T-cell (primary cell): ENCODE results near the gene SPAG17. TPM values are rescaled to one million over a fixed set of nuclear protein-coding genes. Genes with fewer than 3 reads are reported as not detected.

Experiments used
- ATAC-seq, 4 experiments: fragments of 200-7000 bp in 3 of 4; fragments of 150-1000 bp in 1 of 4; cut with Tn5 transposase; replicated peaks in 1 of 4; 1 replicate in 3 of 4; 2 replicates in 1 of 4; pipeline ENCODE4 v1.10.0; 2021; ENCODE audit warnings: moderate library complexity in 3 of 4, mild to moderate bottlenecking in 2 of 4, moderate number of reproducible peaks in 1 of 4
- CTCF ChIA-PET, 2 donors: fragments of 300-600 bp; sonication (Branson Sonifier 250); formaldehyde crosslinking; loops; one replicate each; lab custom pipeline; 2022; ENCODE audit warnings: antibody characterized with exemption in 2 of 2; lab: Charles Lee
- POLR2A ChIA-PET, 2 donors: fragments of 300-600 bp; sonication (Branson Sonifier 250); formaldehyde crosslinking; loops; one replicate each; lab custom pipeline; 2022; ENCODE audit warnings: antibody characterized with exemption in 2 of 2; lab: Charles Lee
- DNase-seq, 35 experiments: peaks; one replicate each; pipeline versions ENCODE4 v3.0.0 to v3.0.0-alpha.2; 2013 to 2023
- H3K27ac ChIP-seq: one replicate; pipeline ENCODE4 v1.5.1; 2013; ENCODE audit warnings: low read length
- H3K27me3 ChIP-seq, 2 experiments: replicated peaks in 1 of 2; 1 replicate in 1 of 2; 2 replicates in 1 of 2; pipeline versions ENCODE4 v1.6.1 to v1.7.0; 2013; ENCODE audit warnings: low read length in 1 of 2, mixed read lengths in 1 of 2; ENCODE audit not compliant: control insufficient read depth in 2 of 2, insufficient read depth in 2 of 2; ENCODE audit errors: extremely low read depth in 1 of 2
- H3K36me3 ChIP-seq, 2 donors: 1 replicate in 1 of 2; 2 replicates in 1 of 2; pipeline versions ENCODE4 v1.6.1 to v1.7.0; 2013; ENCODE audit warnings: low read length in 1 of 2; ENCODE audit not compliant: control insufficient read depth in 2 of 2, insufficient read depth in 1 of 2; ENCODE audit errors: extremely low read depth in 1 of 2
- H3K4me1 ChIP-seq, 2 experiments: 1 replicate in 1 of 2; 2 replicates in 1 of 2; pipeline versions ENCODE4 v1.6.1 to v1.7.0; 2013; ENCODE audit warnings: low read length in 2 of 2, mixed read lengths in 1 of 2; ENCODE audit not compliant: insufficient read depth in 2 of 2, control insufficient read depth in 1 of 2; ENCODE audit errors: extremely low read depth in 1 of 2
- H3K4me3 ChIP-seq, 2 donors: 1 replicate in 1 of 2; 2 replicates in 1 of 2; pipeline versions ENCODE4 v1.5.1 to v1.7.0; 2013; ENCODE audit warnings: mild to moderate bottlenecking in 2 of 2, low read length in 1 of 2, moderate library complexity in 1 of 2; ENCODE audit not compliant: control insufficient read depth in 1 of 2; ENCODE audit errors: extremely low read depth in 1 of 2
- H3K9me3 ChIP-seq: 2 replicates; pipeline ENCODE4 v1.7.0; 2013
- H3K27ac Mint-ChIP-seq, 2 donors: one replicate each; pipeline ENCODE4 v1.8.0; 2020 to 2021; ENCODE audit warnings: mild to moderate bottlenecking in 2 of 2, mixed read lengths in 2 of 2
- H3K27me3 Mint-ChIP-seq, 2 donors: one replicate each; pipeline ENCODE4 v1.8.0; 2021 to 2022; ENCODE audit warnings: mixed read lengths in 2 of 2
- H3K36me3 Mint-ChIP-seq: one replicate; pipeline ENCODE4 v1.8.0; 2021; ENCODE audit warnings: mixed read lengths
- H3K4me1 Mint-ChIP-seq, 3 donors: one replicate each; pipeline ENCODE4 v1.8.0; 2020 to 2022; ENCODE audit warnings: mixed read lengths in 3 of 3, mild to moderate bottlenecking in 1 of 3
- H3K4me3 Mint-ChIP-seq, 3 donors: one replicate each; pipeline ENCODE4 v1.8.0; 2020 to 2022; ENCODE audit warnings: mild to moderate bottlenecking in 3 of 3, mixed read lengths in 3 of 3, moderate library complexity in 3 of 3
- H3K9me3 Mint-ChIP-seq, 3 donors: one replicate each; pipeline ENCODE4 v1.8.0; 2020 to 2022; ENCODE audit warnings: mixed read lengths in 3 of 3
- WGBS: methylation state at CpG from one replicate; pipeline ENCODE4 v1.1.5; 2013; ENCODE audit warnings: missing lambda C conversion rate; ENCODE audit not compliant: insufficient coverage; 5-methylcytosine and 5-hydroxymethylcytosine counted together
- total RNA-seq, 35 experiments: library from RNA in 6 of 35; stranded (reverse) in 6 of 35; fragments of 120-200 nt in 1 of 35; gene quantifications; one replicate each; pipeline versions ENCODE4 v1.2.1 to v1.2.4 and lab custom pipeline; 2013 to 2026

Gene SPAG17
- total RNA-seq, 5 donors from 2014 or later (not counting 1 experiment from before 2014, with no cell fraction given) = not detected

GRCh38 chr1:118113261-118113660 is 71.8 kb downstream of the SPAG17 start:
- no peaks in the 10 kb centered on the region for H3K9me3 ChIP-seq
- Mint-ChIP-seq H3K9me3 (no peaks in the 10 kb centered on the region), H3K27me3 (peaks cover 0 to 4% of the 10 kb centered on the region in 2 donors), H3K27ac (no peak overlapping the region), H3K36me3 (no peaks in the 10 kb centered on the region), H3K4me3 (no peak overlapping the region), H3K4me1 (no peaks in the 10 kb centered on the region)
- no CpG with 5 or more reads among the region's 1 CpG for WGBS
- no peaks in the 10 kb centered on the region for H3K27me3 ChIP-seq
- no peak for ATAC-seq
- no peaks in the 10 kb centered on the region for H3K36me3 ChIP-seq
- H3K4me1 ChIP-seq = no peaks in the 10 kb centered on the region
- H3K4me3 ChIP-seq = no peak overlapping the region
- no peak overlapping the region for H3K27ac ChIP-seq
- CTCF ChIA-PET = no interaction called here
- no peak for DNase-seq
- POLR2A ChIA-PET = no interaction called here

- no peaks in the 10 kb centered on the region for H3K9me3 ChIP-seq
- Mint-ChIP-seq H3K4me1 (no peaks in the 10 kb centered on the region), H3K27ac (no peak overlapping the region), H3K4me3 (no peak overlapping the region), H3K9me3 (no peaks in the 10 kb centered on the region), H3K27me3 (no peaks in the 10 kb centered on the region), H3K36me3 (no peaks in the 10 kb centered on the region)
- H3K36me3 ChIP-seq = no peaks in the 10 kb centered on the region
- H3K27ac ChIP-seq = no peak overlapping the region
- ChIA-PET CTCF (interaction anchor here (0.6 to 0.8 kb wide), 2 partner anchors 266 to 1503 kb away, joined by 3 read pairs; no protein-coding TSS in a partner anchor), POLR2A (no interaction called here)
- no peaks in the 10 kb centered on the region for H3K27me3 ChIP-seq
- DNase-seq (no peak), ATAC-seq (no peak)
- no peaks in the 10 kb centered on the region for H3K4me1 ChIP-seq
- no peak overlapping the region for H3K4me3 ChIP-seq
Observed at GRCh38 chr1:118110580-118110979, 74.4 kb downstream of the SPAG17 start.

- Mint-ChIP-seq H3K4me3 (no peak overlapping the region), H3K4me1 (no peaks in the 10 kb centered on the region), H3K27ac (no peak overlapping the region), H3K9me3 (no peaks in the 10 kb centered on the region), H3K36me3 (no peaks in the 10 kb centered on the region), H3K27me3 (no peaks in the 10 kb centered on the region)
- Histone ChIP-seq H3K27ac (no peak overlapping the region), H3K36me3 (no peaks in the 10 kb centered on the region), H3K4me1 (no peaks in the 10 kb centered on the region), H3K4me3 (no peak overlapping the region), H3K9me3 (no peaks in the 10 kb centered on the region), H3K27me3 (no peaks in the 10 kb centered on the region)
- ATAC-seq = no peak
- WGBS = 85% methylated on average over 3 of the region's 3 CpGs
- ChIA-PET CTCF (no interaction called here), POLR2A (no interaction called here)
- DNase-seq = no peak
Observed at GRCh38 chr1:118104951-118105350, 80.1 kb downstream of the SPAG17 start.

GRCh38 chr1:118102445-118102844 is 82.6 kb downstream of the SPAG17 start:
- no peaks in the 10 kb centered on the region for H3K36me3 Mint-ChIP-seq
- no peaks in the 10 kb centered on the region for H3K9me3 Mint-ChIP-seq
- H3K27me3 ChIP-seq = no peaks in the 10 kb centered on the region
- no peaks in the 10 kb centered on the region for H3K36me3 ChIP-seq
- no peaks in the 10 kb centered on the region for H3K4me1 Mint-ChIP-seq
- H3K4me1 ChIP-seq = no peaks in the 10 kb centered on the region
- H3K9me3 ChIP-seq = no peaks in the 10 kb centered on the region
- DNase-seq (no peak), ATAC-seq (no peak)
- no peak overlapping the region for H3K27ac Mint-ChIP-seq
- no peak overlapping the region for H3K27ac ChIP-seq
- ChIA-PET CTCF (no interaction called here), POLR2A (no interaction called here)
- no peak overlapping the region for H3K4me3 ChIP-seq
- no peak overlapping the region for H3K4me3 Mint-ChIP-seq
- H3K27me3 Mint-ChIP-seq = no peaks in the 10 kb centered on the region
- WGBS = no CpG with 5 or more reads among the region's 3 CpGs

GRCh38 chr1:118101999-118102398 is 83.0 kb downstream of the SPAG17 start:
- H3K36me3 Mint-ChIP-seq = no peaks in the 10 kb centered on the region
- H3K27ac Mint-ChIP-seq = no peak overlapping the region
- no peaks in the 10 kb centered on the region for H3K4me1 ChIP-seq
- H3K36me3 ChIP-seq = no peaks in the 10 kb centered on the region
- ChIA-PET CTCF (no interaction called here), POLR2A (no interaction called here)
- WGBS = no CpG with 5 or more reads among the region's 1 CpG
- H3K9me3 ChIP-seq = no peaks in the 10 kb centered on the region
- H3K4me3 ChIP-seq = no peak overlapping the region
- no peaks in the 10 kb centered on the region for H3K27me3 Mint-ChIP-seq
- no peaks in the 10 kb centered on the region for H3K9me3 Mint-ChIP-seq
- H3K4me3 Mint-ChIP-seq = no peak overlapping the region
- DNase-seq = no peak
- no peak for ATAC-seq
- H3K27ac ChIP-seq = no peak overlapping the region
- no peaks in the 10 kb centered on the region for H3K4me1 Mint-ChIP-seq
- no peaks in the 10 kb centered on the region for H3K27me3 ChIP-seq

- Histone ChIP-seq H3K27me3 (no peaks in the 10 kb centered on the region), H3K9me3 (no peaks in the 10 kb centered on the region), H3K36me3 (no peaks in the 10 kb centered on the region), H3K27ac (no peak overlapping the region), H3K4me3 (no peak overlapping the region), H3K4me1 (no peaks in the 10 kb centered on the region)
- no peaks in the 10 kb centered on the region for H3K4me1 Mint-ChIP-seq
- no peaks in the 10 kb centered on the region for H3K9me3 Mint-ChIP-seq
- CTCF ChIA-PET = no interaction called here
- no peaks in the 10 kb centered on the region for H3K27me3 Mint-ChIP-seq
- H3K36me3 Mint-ChIP-seq = no peaks in the 10 kb centered on the region
- no peak for ATAC-seq
- 82% methylated on average over 8 of the region's 9 CpGs for WGBS
- no peak overlapping the region for H3K4me3 Mint-ChIP-seq
- POLR2A ChIA-PET = no interaction called here
- no peak for DNase-seq
- H3K27ac Mint-ChIP-seq = no peak overlapping the region
Observed at GRCh38 chr1:118101515-118101844, 83.5 kb downstream of the SPAG17 start.

GRCh38 chr1:118100686-118101514 is 84.1 kb downstream of the SPAG17 start:
- Mint-ChIP-seq H3K4me1 (no peaks in the 10 kb centered on the region), H3K4me3 (no peak overlapping the region), H3K27me3 (peaks cover 1 to 3% of the 10 kb centered on the region in 2 donors), H3K9me3 (no peaks in the 10 kb centered on the region), H3K36me3 (no peaks in the 10 kb centered on the region), H3K27ac (no peak overlapping the region)
- POLR2A ChIA-PET = no interaction called here
- Histone ChIP-seq H3K27ac (no peak overlapping the region), H3K36me3 (no peaks in the 10 kb centered on the region), H3K4me1 (no peaks in the 10 kb centered on the region), H3K27me3 (no peaks in the 10 kb centered on the region), H3K4me3 (no peak overlapping the region), H3K9me3 (no peaks in the 10 kb centered on the region)
- no peak for DNase-seq
- ATAC-seq = no peak
- CTCF ChIA-PET = no interaction called here
